HG02571 (cell line): Measurements from ENCODE around the gene NFIA.

Experiments
- ATAC-seq: cut with Tn5 transposase; IDR thresholded peaks from one replicate; pipeline ENCODE4 v1.9.1; 2021; ENCODE audit warnings: mild to moderate bottlenecking, moderate library complexity; ENCODE audit not compliant: unreplicated experiment

NFIA gene

GRCh38 chr1:61083013-61083806, 849 bp downstream of the NFIA start:
- no peak for ATAC-seq

GRCh38 chr1:61083807-61084440, 1.6 kb downstream of the NFIA start:
- ATAC-seq, result no peak

DNA sequence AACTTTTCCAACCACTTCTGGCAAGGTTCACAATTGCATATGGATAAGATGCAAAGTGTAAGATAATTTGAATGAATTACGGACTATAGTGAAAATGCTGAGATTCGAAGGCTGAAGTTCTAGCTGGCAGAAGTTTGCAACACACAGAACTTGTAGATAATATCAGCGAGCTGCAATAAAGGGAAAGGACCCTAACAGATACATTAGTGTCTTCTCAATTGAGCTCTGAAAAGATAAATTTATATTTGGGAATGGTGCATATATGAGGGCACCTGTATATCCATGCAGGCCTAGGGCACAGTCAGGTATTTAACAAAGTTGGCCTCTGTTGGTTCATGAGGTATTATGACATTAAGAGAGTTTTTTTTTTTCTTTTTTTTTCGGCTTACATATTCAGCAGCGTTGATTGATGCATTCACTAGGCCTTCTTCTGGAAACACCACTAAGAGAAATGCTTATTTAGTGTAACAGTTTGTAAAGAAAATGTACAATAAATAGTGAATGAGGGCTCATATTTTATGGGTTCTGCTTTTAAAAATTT, 2.2 kb downstream of the NFIA start:
- no peak for ATAC-seq

- ATAC-seq, result no peak
Measured at GRCh38 chr1:61085206-61085982, 3.0 kb downstream of the NFIA start.

DNA sequence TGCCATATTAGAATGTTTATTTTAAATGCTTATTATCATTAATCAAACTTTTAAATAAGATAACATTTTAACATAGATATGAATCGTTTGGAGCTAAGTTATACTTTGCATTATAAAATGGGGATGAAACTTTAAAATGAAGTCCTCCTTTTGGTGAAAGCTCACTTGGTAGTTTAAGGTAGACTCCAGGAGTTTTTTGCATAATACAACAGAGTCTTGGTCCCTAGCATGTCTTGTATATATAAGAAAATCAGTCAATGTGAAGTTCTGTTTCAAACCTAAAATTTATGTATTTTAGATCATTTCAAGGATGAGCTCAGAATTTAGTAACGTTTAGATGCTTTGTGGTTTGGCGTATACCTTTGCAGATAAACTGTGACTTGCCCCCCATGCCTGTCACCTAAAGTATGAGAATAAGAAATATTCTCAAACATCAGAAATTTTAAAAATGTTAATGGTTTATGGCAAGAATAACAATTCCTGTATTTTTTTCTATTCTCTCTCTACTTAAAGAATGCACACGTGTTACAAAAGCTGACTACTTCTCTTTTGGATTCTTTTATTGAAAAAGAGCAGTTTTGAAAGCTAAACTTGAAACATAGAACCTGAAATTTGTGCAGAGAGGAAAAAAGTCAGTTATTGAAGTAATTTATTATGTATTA, 3.8 kb downstream of the NFIA start:
- ATAC-seq, result no peak

DNA sequence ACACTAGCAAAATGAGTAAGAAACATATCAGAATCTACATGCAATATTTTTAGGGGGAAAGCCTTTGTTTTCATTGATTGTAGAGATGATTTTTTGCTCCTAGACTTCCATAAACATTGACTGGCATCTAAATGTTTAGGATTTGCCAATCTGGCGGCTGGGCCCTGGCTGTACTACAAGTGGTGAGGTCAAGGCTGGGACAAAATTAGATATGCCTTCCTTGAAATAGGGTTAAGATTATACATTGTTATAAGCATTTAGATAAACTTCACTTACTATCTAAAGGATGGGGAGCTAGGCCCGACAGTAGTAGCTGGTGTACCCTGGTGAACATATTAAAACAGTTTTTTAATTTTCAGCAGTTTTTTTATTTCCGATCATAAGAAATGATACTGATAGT, 5.2 kb downstream of the NFIA start:
- ATAC-seq, result no peak

DNA sequence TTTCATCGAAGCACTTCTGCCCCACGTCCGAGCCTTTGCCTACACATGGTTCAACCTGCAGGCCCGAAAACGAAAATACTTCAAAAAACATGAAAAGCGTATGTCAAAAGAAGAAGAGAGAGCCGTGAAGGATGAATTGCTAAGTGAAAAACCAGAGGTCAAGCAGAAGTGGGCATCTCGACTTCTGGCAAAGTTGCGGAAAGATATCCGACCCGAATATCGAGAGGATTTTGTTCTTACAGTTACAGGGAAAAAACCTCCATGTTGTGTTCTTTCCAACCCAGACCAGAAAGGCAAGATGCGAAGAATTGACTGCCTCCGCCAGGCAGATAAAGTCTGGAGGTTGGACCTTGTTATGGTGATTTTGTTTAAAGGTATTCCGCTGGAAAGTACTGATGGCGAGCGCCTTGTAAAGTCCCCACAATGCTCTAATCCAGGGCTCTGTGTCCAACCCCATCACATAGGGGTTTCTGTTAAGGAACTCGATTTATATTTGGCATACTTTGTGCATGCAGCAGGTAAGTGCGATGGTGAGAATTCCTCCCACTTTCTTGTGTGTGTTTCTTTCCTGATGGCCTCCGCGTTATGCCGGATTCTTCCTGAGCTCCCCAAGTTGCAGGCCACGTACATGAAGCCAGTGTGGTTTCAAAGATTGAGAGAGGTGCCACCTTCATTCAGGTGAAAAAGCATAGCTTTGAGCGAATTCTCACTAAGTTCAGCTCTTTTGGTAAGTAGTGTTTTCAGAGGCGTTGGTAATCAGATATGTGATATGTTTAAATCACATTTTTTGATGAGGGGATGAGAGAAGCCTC, 6.0 kb downstream of the NFIA start:
- no peak for ATAC-seq

DNA sequence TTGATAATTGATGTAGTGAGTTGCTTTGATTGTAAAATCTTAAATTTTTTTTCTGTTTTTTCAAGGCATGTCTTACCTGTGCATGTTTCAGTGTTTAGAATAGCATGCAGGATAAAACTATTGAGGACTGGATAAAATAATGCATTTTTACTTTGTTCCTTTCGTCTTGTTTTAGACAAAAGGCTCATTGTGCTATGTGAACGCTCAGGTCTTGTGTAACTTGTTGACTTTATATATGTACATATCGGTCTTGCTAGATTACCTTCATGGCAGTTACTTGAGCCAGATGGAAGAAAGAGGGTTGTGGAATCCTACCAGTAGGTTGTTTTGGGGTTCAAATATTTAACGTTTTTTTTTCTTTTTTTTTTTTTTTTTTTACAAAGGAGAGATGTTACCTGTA, 7.0 kb downstream of the NFIA start:
- no peak for ATAC-seq

DNA sequence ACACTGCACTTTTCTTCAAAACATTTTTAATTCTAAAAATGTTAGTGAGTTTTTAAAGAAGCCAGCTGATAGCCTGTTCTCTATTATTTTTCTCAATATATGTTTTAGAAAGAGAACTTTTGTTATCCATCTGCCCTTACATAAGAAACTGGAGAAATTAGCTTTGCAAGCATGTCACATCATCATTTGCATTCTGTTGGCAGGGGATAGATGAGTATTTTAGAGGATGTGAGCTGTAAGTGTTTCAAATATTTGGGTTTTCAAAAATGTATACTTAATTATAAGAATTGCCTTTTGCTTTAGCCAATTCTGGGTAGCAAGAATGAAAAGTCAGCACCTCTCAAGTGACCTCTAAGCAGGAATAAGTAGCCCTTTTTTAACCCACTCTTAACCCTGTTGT, 7.4 kb downstream of the NFIA start:
- ATAC-seq, result no peak

- ATAC-seq, result no peak
Measured at GRCh38 chr1:61090546-61091202, 8.3 kb downstream of the NFIA start.

GRCh38 chr1:61091455-61091854, 9.1 kb downstream of the NFIA start:
- no peak for ATAC-seq

- no peak for ATAC-seq
Measured at GRCh38 chr1:61092642-61093041, 10.3 kb downstream of the NFIA start.

DNA sequence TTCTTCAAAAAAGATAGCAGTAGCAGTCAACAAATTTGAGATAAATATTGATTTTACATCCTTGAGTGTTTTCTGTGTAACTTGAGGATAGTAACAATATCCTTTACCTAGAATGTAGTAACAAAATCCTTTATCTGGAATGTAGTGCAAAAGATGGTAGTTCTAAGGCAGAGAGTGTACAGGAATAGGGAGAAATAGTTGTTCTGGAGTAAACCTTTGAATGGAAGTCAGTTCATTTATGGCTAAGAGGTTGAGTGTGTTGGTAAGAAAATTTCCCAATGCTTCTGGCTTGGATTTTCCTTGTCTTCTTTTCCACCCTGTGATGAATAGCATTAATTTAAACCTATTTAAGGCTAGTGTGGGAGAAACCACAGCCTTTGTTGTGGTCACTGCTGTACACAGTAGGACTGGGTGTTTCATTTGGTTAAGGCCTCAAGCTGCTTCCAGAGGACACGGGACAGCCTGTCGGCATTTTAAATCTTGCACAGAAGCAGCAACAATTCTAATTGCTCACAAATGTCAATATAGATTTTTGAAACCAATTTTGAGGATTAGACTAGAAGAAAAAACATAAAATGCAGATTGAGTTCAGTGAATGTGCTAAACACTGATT, 11.3 kb downstream of the NFIA start:
- ATAC-seq, result no peak

DNA sequence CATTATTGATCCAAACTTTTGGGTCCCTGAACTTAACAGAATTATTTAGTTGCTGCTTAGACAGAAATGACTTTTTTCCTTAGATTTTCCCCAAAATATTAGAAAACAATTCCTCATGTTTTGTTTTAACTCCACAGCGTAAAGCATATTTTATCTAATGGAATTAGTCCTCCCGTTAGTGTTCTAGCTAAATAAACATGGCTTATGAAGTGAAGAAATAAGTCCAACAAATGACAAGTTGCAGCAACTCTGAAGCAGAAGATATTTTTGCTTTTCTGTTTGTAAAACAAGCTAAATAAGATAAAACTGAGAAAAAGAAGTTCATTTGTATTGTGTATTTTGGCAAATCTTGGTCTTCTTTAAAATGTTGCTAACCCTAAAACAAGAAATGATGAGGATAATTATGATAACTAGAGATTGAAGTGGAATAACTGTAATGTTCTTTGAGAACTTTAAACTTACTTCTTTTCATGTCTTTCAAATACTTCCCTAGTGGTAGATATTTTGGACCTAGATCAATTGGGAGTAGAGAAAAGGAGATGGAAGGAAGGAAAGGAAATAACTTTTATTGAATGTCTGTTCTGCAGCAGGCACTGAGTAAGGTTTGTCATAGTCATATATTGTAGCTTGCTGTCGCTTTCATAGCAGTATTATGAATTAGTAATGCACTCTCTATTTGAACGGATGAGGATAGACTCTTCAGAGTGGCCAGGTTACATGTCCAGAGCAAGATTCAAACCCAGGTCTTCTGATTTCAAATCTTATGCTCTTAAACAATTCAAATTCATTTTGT, 12.5 kb downstream of the NFIA start:
- no peak for ATAC-seq

GRCh38 chr1:61095470-61095812, 13.1 kb downstream of the NFIA start:
- ATAC-seq, result no peak

- no peak for ATAC-seq
Measured at GRCh38 chr1:61097317-61097716, 15.0 kb downstream of the NFIA start.

DNA sequence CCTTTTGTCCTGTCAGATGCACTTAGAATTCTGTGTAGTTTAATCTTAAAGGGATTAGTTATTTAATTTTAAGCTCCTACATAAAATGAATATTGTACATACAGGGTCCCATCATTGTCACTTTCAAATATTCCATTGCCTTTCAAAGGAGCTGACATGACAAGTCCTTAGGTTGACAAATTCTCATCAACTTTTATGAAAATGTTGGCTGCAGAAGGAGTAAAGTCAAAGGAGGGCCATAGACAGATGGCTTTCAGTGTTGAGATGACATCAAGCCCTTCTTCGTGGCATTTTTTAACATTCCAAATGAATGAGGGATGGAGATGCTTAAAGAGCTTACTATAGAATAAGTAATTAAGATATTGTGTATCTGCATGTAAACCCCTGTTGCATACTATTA, 15.4 kb downstream of the NFIA start:
- ATAC-seq, result no peak

- ATAC-seq, result no peak
Measured at GRCh38 chr1:61098333-61098732, 16.0 kb downstream of the NFIA start.
